ENCODE results near the gene ZNF350.
"Not testable (repeated sequence)": the region's sequence is repeated elsewhere in the genome, so short reads cannot be mapped to it uniquely, and the experiment has no call there.

Gene ZNF350

GRCh38 chr19:51959791-51960190 lies 26.8 kb downstream of the ZNF350 start:
- DNase-seq (ENCODE audit: low read depth in 1 of 2, low spot score in 1 of 2) = peak in 1 of 2 experiments; percentile 13
- TF ChIP-seq JUND (IDR thresholded peaks at IDR 0.05; ENCODE audit: low read depth) = no peak
- in situ Hi-C loops (cut with HindIII; ENCODE audit: low pct_unique_long_range_greater_than_20kb, low sequenced_read_pairs) = no loop called here

- in situ Hi-C loops (cut with HindIII; ENCODE audit: low pct_unique_long_range_greater_than_20kb, low sequenced_read_pairs); DNase-seq (ENCODE audit: low read depth in 1 of 2, low spot score in 1 of 2): not testable (repeated sequence)
Measured at GRCh38 chr19:51957846-51958245, 28.8 kb downstream of the ZNF350 start.

- no peak for DNase-seq (ENCODE audit: low read depth in 1 of 2, low spot score in 1 of 2)
- in situ Hi-C loops (cut with HindIII; ENCODE audit: low pct_unique_long_range_greater_than_20kb, low sequenced_read_pairs) = no loop called here
- TF ChIP-seq JUND (IDR thresholded peaks at IDR 0.05; ENCODE audit: low read depth) = no peak
Measured at GRCh38 chr19:51948975-51949374, 37.7 kb downstream of the ZNF350 start.

GRCh38 chr19:51946602-51947001 lies 40.0 kb downstream of the ZNF350 start:
- TF ChIP-seq JUND (IDR thresholded peaks at IDR 0.05; ENCODE audit: low read depth) = no peak
- in situ Hi-C loops (cut with HindIII; ENCODE audit: low pct_unique_long_range_greater_than_20kb, low sequenced_read_pairs) = no loop called here
- no peak for DNase-seq (ENCODE audit: low read depth in 1 of 2, low spot score in 1 of 2)

DNA sequence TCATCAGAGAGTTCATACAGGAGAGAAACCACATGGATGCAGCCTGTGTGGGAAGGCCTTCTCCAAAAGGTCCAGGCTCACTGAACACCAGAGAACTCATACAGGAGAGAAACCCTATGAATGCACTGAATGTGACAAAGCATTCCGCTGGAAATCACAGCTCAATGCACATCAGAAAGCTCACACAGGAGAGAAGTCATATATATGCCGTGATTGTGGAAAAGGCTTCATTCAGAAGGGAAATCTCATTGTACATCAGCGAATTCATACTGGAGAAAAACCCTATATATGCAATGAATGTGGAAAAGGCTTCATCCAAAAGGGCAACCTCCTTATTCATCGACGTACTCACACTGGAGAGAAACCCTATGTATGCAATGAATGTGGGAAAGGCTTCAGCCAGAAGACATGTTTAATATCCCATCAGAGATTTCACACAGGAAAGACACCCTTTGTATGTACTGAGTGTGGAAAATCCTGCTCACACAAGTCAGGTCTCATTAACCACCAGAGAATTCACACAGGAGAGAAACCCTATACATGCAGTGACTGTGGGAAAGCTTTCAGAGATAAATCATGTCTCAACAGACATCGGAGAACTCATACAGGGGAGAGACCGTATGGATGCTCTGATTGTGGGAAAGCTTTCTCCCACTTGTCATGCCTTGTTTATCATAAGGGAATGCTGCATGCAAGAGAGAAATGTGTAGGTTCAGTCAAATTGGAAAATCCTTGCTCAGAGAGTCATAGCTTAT lies 41.7 kb downstream of the ZNF350 start:
- in situ Hi-C loops (cut with HindIII; ENCODE audit: low pct_unique_long_range_greater_than_20kb, low sequenced_read_pairs) = no loop called here
- DNase-seq (ENCODE audit: low read depth in 1 of 2, low spot score in 1 of 2) = no peak
- TF ChIP-seq JUND (IDR thresholded peaks at IDR 0.05; ENCODE audit: low read depth) = no peak

- no peak for DNase-seq (ENCODE audit: low read depth in 1 of 2, low spot score in 1 of 2)
- no peak for TF ChIP-seq JUND (IDR thresholded peaks at IDR 0.05; ENCODE audit: low read depth)
- in situ Hi-C loops (cut with HindIII; ENCODE audit: low pct_unique_long_range_greater_than_20kb, low sequenced_read_pairs) = no loop called here
Measured at GRCh38 chr19:51938936-51939335, 47.7 kb downstream of the ZNF350 start.

GRCh38 chr19:51931921-51932320 lies 54.7 kb downstream of the ZNF350 start:
- in situ Hi-C loops (cut with HindIII; ENCODE audit: low pct_unique_long_range_greater_than_20kb, low sequenced_read_pairs) = no loop called here
- peak in 1 of 2 experiments; percentile 42 for DNase-seq (ENCODE audit: low read depth in 1 of 2, low spot score in 1 of 2)
- TF ChIP-seq JUND (IDR thresholded peaks at IDR 0.05; ENCODE audit: low read depth) = no peak

GRCh38 chr19:51927859-51928258 lies 58.8 kb downstream of the ZNF350 start:
- TF ChIP-seq JUND (IDR thresholded peaks at IDR 0.05; ENCODE audit: low read depth) = no peak
- DNase-seq (ENCODE audit: low read depth in 1 of 2, low spot score in 1 of 2) = no peak
- in situ Hi-C loops (cut with HindIII; ENCODE audit: low pct_unique_long_range_greater_than_20kb, low sequenced_read_pairs) = no loop called here

GRCh38 chr19:51926784-51927741 lies 59.6 kb downstream of the ZNF350 start, which contains the start of gene ZNF613:
Gene ZNF613, plus strand, starts transcription at chr19:51927472. Its CDS starts 8,749 bp downstream, at chr19:51936221.
- peak; percentile 70 to 95 for DNase-seq (ENCODE audit: low read depth in 1 of 2, low spot score in 1 of 2)
- no peak for TF ChIP-seq JUND (IDR thresholded peaks at IDR 0.05; ENCODE audit: low read depth)
- in situ Hi-C loops (cut with HindIII; ENCODE audit: low pct_unique_long_range_greater_than_20kb, low sequenced_read_pairs) = no loop called here

- in situ Hi-C loops (cut with HindIII; ENCODE audit: low pct_unique_long_range_greater_than_20kb, low sequenced_read_pairs) = no loop called here
- DNase-seq (ENCODE audit: low read depth in 1 of 2, low spot score in 1 of 2) = no peak
- TF ChIP-seq JUND (IDR thresholded peaks at IDR 0.05; ENCODE audit: low read depth) = no peak
Measured at GRCh38 chr19:51926426-51926783, 60.2 kb downstream of the ZNF350 start.

DNA sequence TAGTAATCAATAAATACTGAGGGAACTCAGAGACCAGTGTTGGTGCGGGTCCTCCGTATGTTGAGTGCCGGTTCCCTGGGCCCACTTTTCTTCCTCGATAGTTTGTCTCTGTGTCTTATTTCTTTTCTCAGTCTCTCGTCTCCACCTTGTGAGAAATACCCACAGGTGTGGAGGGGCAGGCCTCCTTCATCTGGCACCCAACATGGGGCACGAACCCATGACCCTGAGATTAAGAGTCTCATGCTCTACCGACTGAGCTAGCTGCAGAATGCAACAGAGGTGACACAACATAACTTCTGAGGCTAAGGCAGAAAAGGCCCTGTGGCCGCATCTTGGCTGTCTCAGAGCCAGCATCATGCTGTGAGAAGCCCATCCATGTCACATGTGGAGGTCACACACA lies 64.7 kb downstream of the ZNF350 start:
- DNase-seq (ENCODE audit: low read depth in 1 of 2, low spot score in 1 of 2) = no peak
- TF ChIP-seq JUND (IDR thresholded peaks at IDR 0.05; ENCODE audit: low read depth) = no peak
- in situ Hi-C loops (cut with HindIII; ENCODE audit: low pct_unique_long_range_greater_than_20kb, low sequenced_read_pairs) = no loop called here

GRCh38 chr19:51919606-51920005 lies 67.0 kb downstream of the ZNF350 start:
- peak in 1 of 2 experiments; percentile 62 for DNase-seq (ENCODE audit: low read depth in 1 of 2, low spot score in 1 of 2)
- TF ChIP-seq JUND (IDR thresholded peaks at IDR 0.05; ENCODE audit: low read depth) = no peak
- in situ Hi-C loops (cut with HindIII; ENCODE audit: low pct_unique_long_range_greater_than_20kb, low sequenced_read_pairs) = no loop called here

DNA sequence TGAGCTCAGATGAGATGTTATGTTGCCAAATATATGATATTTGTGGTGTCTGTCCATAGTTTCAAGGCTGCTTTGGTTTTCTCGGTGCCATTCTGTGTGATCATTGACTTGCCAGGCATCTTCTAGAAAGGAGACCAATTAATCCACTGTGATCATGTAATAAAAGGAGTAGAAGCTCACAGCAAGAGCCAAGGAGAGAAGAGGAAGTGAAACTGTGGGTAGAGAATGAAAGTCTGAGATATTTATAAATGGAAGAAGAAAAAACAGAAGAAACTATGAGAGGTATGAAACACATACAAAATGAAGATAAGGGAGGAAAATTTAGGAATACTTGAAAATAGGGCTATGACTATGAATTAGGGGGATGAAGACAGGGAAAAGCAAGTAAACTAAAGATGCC lies 70.5 kb downstream of the ZNF350 start:
- DNase-seq (ENCODE audit: low read depth in 1 of 2, low spot score in 1 of 2) = no peak
- in situ Hi-C loops (cut with HindIII; ENCODE audit: low pct_unique_long_range_greater_than_20kb, low sequenced_read_pairs) = no loop called here
- TF ChIP-seq JUND (IDR thresholded peaks at IDR 0.05; ENCODE audit: low read depth) = no peak

All from T47D (cell line).